Measurements from ENCODE around the gene GRB2.
A peak's percentile ranks its signal among the peaks of the same experiment; 100 is the strongest.

The GRB2 gene

GRCh38 chr17:75412455-75413317 lies 7.2 kb upstream of the GRB2 start:
- DNase-seq = peak; percentile 58

GRCh38 chr17:75411328-75412067 lies 6.0 kb upstream of the GRB2 start:
- DNase-seq = no peak

GRCh38 chr17:75410141-75410540 lies 4.7 kb upstream of the GRB2 start:
- no peak for DNase-seq

- no peak for DNase-seq
These were observed 2.3 kb upstream of the GRB2 start for GRCh38 chr17:75407655-75408352.

GRCh38 chr17:75406222-75406615 lies 741 bp upstream of the GRB2 start:
- DNase-seq = no peak

- DNase-seq = peak; percentile 43
These were observed 630 bp downstream of the GRB2 start for GRCh38 chr17:75404731-75405364.

- DNase-seq = peak; percentile 20
These were observed 1.2 kb downstream of the GRB2 start for GRCh38 chr17:75404223-75404730.

GRCh38 chr17:75403131-75403530 lies 2.3 kb downstream of the GRB2 start:
- no peak for DNase-seq

GRCh38 chr17:75402026-75402425 lies 3.5 kb downstream of the GRB2 start:
- DNase-seq = no peak

- no peak for DNase-seq
These were observed 5.0 kb downstream of the GRB2 start for GRCh38 chr17:75400326-75400939.

- no peak for DNase-seq
These were observed 7.2 kb downstream of the GRB2 start for GRCh38 chr17:75398279-75398678.

- no peak for DNase-seq
These were observed 8.3 kb downstream of the GRB2 start for GRCh38 chr17:75397217-75397616.

GRCh38 chr17:75396796-75397195 lies 8.7 kb downstream of the GRB2 start:
- DNase-seq = no peak

- no peak for DNase-seq
These were observed 9.5 kb downstream of the GRB2 start for GRCh38 chr17:75396025-75396424.

GRCh38 chr17:75394332-75394918 lies 11.1 kb downstream of the GRB2 start:
- no peak for DNase-seq

GRCh38 chr17:75393523-75394331 lies 11.8 kb downstream of the GRB2 start:
- DNase-seq = peak; percentile 71

- no peak for DNase-seq
These were observed 12.9 kb downstream of the GRB2 start for GRCh38 chr17:75392559-75392958.

- DNase-seq = no peak
These were observed 14.5 kb downstream of the GRB2 start for GRCh38 chr17:75390982-75391381.

GRCh38 chr17:75388476-75389030 lies 16.9 kb downstream of the GRB2 start:
- DNase-seq = no peak

- DNase-seq = no peak
These were observed 17.7 kb downstream of the GRB2 start for GRCh38 chr17:75387771-75388170.

- DNase-seq = no peak
These were observed 19.0 kb downstream of the GRB2 start for GRCh38 chr17:75386430-75386829.
